Measurements from ENCODE around the gene GPR176.

The GPR176 gene

GRCh38 chr15:39889601-39890000, 30.5 kb downstream of the GPR176 start:
- no peak for TF ChIP-seq CTCF (IDR thresholded peaks at IDR 0.05; ENCODE audit: low read depth, low read length)
- in situ Hi-C loops (cut with HindIII; ENCODE audit: low sequenced_read_pairs), result no loop called here
- DNase-seq (ENCODE audit: low read depth, low spot score), result no peak

GRCh38 chr15:39888809-39889208, 31.3 kb downstream of the GPR176 start:
- no peak overlapping the region for H3K4me3 ChIP-seq (ENCODE audit: low read depth, low read length)
- DNase-seq (ENCODE audit: low read depth, low spot score), result no peak
- TF ChIP-seq CTCF (IDR thresholded peaks at IDR 0.05; ENCODE audit: low read depth, low read length), result no peak
- in situ Hi-C loops (cut with HindIII; ENCODE audit: low sequenced_read_pairs), result no loop called here

More at GRCh38 chr15:39889601-39890000, 30.5 kb downstream of the GPR176 start:
- no peak overlapping the region for H3K4me3 ChIP-seq (ENCODE audit: low read depth, low read length)

GRCh38 chr15:39888243-39888642, 31.8 kb downstream of the GPR176 start:
- no peak for DNase-seq (ENCODE audit: low read depth, low spot score)
- in situ Hi-C loops (cut with HindIII; ENCODE audit: low sequenced_read_pairs), result no loop called here
- no peak for TF ChIP-seq CTCF (IDR thresholded peaks at IDR 0.05; ENCODE audit: low read depth, low read length)
- H3K4me3 ChIP-seq (ENCODE audit: low read depth, low read length), result no peak overlapping the region

- no peak overlapping the region for H3K4me3 ChIP-seq (ENCODE audit: low read depth, low read length)
- peak; percentile 60 for TF ChIP-seq CTCF (IDR thresholded peaks at IDR 0.05; ENCODE audit: low read depth, low read length)
- in situ Hi-C loops (cut with HindIII; ENCODE audit: low sequenced_read_pairs), result no loop called here
- peak; percentile 69 for DNase-seq (ENCODE audit: low read depth, low spot score)
Measured at GRCh38 chr15:39887832-39888231, 32.2 kb downstream of the GPR176 start.

- H3K4me3 ChIP-seq (ENCODE audit: low read depth, low read length), result no peak overlapping the region
- in situ Hi-C loops (cut with HindIII; ENCODE audit: low sequenced_read_pairs), result no loop called here
- TF ChIP-seq CTCF (IDR thresholded peaks at IDR 0.05; ENCODE audit: low read depth, low read length), result no peak
Measured at GRCh38 chr15:39887211-39887610, 32.9 kb downstream of the GPR176 start.

GRCh38 chr15:39886418-39886817, 33.6 kb downstream of the GPR176 start:
- TF ChIP-seq CTCF (IDR thresholded peaks at IDR 0.05; ENCODE audit: low read depth, low read length), result no peak
- H3K4me3 ChIP-seq (ENCODE audit: low read depth, low read length), result no peak overlapping the region
- in situ Hi-C loops (cut with HindIII; ENCODE audit: low sequenced_read_pairs), result no loop called here
- DNase-seq (ENCODE audit: low read depth, low spot score), result no peak

More at GRCh38 chr15:39887211-39887610, 32.9 kb downstream of the GPR176 start:
- no peak for DNase-seq (ENCODE audit: low read depth, low spot score)

All from astrocyte of the spinal cord (primary cell).